NCI-H1092 treated with DMSO at 0.1 percent for 48 hours (cell line): ENCODE measurements around the gene TMEM204.

ENCODE experiments used
- DNase-seq: peaks from one replicate; lab custom pipeline; 2025; lab: John Stamatoyannopoulos, UW

Gene TMEM204

DNA sequence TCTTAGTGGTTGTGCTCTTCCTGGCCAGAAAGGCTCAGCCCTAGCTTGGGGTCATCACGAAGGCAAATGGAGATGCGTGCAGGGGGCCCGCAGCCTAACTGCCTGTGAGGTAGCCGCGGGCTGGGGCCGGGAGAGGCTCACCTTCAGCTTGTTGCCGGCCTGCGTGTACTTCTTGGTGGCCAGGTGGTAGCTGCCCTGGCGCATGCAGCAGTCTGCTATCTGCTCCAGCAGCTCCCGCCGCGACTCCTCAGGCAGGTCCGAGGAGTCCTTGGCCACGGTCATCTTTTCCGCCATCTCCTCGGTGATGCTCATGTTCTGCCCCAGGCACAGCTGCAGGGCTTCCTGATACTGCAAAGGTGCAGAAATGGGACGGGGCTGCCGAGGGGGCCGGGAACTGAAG is 13.0 kb upstream of the TMEM204 start:
- DNase-seq, result no peak

DNA sequence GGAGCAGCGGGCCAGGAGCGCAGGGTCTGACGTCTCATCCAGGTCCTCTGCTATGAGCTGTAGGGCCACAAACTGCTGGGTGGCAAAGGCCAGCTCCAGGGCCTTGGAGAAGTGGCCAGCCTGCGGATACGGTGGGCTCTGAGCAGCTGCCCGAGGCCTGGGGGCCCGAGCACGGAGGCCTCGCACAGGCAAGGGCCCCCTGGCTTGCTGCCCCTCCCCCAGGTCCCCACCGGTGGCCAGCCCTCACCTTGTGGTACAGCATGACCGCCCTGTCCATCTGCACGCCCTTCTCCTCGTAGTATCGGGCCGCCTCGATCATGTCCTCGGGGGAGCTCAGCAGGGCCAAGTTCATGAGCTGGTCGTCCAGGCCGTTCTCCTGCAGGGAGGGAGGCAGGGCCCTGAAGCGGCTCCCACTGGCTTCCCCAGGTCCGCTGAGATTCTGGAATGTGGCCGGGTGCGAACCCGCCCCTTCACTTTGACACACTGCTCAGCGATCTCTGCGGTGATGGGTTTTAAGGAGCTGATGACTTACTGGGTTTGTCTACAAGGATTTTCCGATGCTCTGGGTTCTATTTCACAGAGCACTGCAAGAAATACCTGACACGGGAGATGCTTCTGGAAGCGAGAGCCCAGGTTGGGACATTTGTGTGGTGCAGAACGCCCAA is 9.8 kb upstream of the TMEM204 start:
- DNase-seq, result no peak

DNA sequence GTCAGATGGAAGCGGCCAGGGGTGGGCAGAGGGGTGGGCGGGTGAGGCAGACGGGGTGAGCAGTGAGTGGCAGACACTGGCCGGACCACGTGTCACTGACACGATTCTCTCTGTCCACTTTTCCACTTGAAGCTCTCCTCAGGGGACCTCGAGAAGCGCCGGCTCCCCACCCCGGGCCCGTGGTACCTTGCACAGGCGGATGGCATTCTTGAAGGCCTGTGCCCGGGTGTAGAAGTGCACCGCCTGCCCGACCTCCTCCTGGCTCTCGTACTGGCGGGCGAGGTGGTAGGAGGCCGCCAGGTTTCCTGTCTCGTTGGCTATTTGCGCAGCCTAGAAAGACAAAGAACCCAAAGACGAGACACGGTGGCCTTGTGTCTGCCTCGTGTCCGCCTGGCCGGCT is 9.1 kb upstream of the TMEM204 start:
- DNase-seq, result no peak

DNA sequence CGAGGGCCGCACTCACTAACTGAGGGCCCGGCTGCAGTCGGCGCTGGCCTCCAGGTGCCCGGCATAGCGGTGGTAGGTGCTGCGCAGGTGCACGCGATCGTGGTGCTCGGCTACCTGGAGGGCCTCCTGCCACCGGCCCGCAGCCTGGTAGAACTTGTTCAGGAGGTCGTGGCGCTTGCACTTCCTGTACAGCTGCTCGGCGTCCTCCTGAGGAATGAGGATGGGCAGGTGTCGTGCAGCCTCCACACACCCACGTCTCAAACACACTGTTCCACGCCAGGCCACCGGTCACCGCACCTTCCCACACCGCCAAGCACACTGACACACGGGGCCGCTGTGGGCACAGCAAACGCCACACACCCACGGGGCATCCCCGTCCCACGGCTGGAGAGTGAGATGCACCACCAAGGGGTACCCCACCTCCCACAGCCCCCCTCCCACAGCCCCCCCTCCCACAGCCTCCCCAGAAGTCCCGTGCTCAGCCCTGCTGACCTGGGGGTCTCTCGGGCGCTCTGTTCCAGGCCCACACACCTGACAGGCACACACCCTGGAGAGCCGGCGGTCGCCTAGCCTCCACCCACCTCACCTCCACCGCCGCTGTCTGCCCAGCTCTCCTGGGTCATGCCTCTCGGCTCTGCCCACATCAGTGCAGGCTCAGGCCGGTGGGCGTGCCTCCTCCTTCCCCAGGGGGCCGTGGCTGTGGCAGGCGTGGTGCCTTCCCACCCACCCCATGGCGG is 7.4 kb upstream of the TMEM204 start:
- no peak for DNase-seq

DNA sequence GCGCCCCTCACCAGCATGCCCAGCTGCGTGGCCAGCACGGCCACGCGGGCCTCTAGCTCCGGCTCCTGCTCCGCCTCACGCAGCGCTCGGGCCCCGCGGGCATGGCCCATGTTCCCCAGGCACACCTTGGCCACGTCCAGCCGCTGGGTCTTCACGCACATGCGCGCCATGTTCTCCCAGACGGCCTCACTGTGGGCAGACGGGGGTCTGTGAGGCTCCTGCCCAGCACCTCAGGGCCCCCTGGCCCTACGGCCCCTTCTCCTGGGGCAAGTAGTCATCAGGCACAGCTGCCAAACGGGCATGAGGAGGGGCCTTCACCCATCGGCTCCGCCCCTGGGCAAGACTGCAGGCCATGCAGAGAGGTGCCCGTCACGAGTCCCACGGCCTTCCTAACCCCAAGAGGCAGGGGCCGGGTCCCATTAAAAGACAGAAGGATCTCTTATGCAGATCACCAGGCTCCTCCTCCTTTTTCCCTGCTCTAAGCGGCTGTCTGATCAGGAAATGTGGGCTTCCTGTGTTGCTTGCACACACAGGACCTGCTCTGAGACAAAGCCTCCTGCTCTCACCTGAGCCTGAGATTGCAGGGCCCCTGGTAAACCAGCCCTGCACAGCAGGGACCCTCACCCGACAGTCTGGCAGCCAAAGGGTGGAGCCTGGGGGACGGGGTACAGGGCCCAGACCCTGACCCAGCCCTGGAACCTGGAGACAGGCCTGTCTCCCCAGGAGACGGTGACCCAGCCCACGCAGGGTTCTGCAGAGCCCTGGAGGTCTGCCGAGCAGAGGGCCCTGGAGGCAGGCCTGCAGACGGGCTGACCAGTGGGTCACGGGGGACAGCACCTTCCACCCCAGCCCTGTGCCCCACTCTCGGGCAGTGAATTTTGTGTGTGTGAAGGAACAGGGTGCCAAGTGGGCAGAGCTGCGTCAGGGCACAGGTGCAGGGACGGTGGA is 6.6 kb upstream of the TMEM204 start:
- no peak for DNase-seq

DNA sequence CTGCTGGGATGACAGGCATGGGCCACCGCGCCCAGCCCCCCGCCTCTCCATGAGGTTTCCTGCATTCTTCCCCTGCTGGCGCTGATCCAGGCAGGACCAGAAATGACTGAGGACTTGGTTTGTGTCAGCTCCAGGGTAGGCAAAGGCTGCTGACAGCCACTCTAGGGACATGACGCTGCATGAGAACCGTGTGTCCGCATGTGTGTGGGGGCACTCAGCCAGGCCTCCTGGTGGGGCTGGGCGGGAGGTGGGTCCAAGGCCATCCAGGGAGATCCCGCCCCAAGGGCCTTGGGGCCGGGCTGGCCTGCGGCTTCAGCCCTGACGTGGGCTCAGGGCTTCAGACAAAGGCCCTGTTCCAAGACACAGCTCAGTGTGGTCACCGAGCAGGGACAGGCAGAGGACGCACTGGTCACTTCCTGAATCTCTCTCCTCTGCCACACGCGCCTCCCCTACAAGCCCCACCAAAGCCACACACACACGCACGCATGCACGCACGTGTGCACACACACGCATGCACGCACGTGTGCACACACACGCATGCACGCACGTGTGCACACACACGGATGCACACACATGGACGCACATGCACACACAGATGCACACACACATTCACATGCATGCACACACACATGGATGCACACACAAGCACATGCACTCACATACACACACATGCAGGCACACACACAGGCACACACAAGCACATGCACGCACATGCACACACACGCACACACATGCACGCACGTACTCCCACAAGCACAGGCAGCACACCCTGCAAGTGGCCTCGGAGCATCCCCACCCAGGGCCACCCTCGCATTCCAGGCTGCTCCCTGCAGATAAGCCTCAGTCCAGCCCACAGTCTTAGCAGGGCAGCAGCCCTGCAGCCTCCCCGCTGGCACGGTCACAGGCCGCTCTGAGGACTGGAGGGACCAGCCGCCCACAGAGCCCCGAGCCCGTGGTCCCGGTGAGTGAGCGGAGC is 5.3 kb upstream of the TMEM204 start:
- DNase-seq, result no peak

DNA sequence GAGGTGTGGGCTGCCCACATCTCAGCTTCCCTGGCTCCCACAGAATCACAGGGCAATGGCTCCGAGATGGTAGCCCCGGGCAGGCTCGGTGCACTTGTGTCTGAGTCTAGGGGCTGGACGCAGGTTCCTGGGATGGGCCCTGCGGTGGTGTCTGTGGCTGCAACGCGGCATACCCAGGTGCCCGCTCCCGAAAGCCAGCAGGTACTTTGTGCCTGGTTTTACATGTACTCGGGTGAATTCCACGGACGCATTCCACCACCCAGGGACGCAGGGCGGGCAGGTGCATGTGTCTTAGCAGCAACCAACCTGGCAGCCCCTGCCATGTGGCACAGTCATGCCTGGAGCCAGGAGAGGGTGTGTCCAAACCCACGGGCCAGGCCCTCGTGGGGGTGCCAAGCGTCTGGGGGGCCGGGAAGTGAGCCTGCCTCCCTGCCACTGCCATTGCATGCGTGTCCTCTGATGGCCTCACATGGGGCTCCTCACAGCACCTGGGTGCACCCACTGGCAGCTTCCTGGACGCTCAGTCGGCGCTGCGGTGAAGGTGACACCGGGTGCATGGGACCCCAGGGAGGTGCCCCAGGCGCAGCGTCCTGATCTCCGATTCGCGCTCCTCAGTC is 4.4 kb upstream of the TMEM204 start:
- DNase-seq, result no peak

DNA sequence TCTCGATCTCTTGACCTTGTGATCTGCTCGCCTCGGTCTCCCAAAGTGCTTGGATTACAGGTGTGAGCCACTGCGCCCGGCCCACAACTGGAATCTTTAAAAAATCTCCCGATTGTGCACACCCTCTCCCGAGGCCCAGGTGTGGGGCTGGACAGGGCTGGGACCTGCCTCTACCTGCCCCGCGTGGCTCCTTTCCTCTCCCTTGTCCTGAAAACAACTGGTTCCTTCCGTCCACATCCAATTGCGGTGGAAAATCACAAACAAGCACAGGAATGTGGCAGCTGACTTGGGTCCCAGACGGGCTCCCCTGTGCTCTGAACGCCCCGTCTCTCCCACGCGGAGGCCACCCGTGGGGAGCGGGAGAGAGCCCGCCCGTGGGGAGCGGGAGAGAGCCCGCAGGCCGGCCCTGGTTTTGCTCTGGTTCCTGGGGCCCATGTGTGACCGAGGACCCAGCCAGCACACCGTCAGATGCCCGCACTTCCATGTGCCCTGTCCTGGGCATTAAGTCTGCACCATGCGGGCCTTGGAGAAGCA is 3.0 kb upstream of the TMEM204 start:
- DNase-seq, result no peak

DNA sequence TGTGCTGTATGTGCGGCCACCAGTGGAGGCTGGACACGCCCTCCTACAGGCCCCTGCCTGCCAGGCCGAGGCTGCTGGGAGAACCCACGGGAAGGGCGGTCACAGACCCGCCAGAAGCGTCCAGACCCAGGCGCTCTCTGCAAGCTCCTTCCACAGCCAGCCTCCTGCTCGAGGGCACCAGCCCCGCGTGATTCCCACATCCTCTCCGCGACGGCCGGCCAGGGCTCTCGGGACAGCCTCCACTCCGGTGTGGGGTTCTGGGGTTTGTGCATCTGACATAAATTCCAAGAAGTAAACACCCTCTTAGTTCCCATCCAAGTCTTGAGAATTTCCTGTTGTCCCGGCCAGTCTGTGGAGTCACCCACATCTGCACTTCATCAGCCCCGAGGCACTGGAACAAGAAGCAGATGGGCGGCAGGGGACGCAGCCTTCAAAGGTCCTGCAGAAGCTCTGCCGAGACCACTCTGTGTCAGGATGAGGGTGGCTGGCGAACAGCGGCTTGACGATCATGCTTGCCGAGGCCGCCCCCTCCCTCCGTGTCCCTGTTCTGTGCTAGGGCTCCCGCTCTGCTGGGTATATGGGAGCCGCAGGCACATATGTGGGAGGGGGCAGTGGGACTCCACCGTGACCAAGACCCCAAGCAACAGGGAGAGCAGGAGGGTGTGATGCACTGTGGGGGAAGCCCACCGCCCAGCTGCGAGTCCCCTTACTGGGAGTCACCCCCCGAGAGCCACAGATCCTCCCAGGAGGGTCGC is 2.4 kb upstream of the TMEM204 start:
- no peak for DNase-seq

DNA sequence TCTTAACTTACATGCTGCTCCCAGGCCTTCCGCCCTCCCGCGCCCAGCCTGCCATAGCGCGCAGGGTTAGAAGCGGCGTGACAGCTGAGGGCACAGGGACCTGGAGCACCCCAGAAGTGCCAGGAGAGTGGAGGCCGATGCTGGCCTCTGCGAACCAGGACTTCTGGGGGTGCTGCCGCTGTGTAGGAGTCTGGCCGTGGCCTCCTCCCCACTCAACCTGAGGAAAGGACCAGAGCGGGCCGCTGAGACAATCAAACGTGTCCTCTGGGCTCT is 1.9 kb upstream of the TMEM204 start:
- no peak for DNase-seq

DNA sequence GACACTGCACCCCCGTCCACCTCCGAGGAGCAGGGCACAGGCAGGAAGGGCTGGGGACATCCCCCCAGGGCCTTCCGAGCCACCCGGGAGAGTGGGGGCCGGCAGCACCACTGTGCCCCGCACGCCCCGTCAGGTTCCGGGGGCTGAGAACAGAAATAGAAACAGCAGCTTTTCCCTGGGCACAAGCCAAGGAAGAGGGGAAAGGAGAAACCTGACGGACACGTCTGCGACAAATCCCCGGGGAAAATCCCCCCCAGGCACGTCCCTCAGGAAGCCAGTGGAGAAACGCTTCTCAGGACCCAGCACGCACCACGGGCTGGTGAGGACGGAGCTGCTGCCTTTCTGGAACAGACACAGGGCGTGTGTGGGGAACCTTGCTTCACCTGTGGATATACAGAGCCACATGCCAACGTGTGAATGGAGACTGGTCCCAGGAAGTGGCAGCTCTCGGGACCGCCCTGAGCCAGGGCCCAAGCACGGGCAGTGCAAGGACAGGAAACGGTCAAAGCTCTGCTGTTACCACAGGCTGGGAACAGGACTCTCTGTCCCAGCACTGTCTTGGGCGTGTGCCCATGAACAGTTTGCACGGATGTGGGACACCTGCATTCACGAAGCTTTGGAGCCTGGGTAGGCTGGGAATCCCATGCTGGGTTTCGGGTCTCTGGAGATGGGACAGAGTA is 1.2 kb upstream of the TMEM204 start:
- no peak for DNase-seq

DNA sequence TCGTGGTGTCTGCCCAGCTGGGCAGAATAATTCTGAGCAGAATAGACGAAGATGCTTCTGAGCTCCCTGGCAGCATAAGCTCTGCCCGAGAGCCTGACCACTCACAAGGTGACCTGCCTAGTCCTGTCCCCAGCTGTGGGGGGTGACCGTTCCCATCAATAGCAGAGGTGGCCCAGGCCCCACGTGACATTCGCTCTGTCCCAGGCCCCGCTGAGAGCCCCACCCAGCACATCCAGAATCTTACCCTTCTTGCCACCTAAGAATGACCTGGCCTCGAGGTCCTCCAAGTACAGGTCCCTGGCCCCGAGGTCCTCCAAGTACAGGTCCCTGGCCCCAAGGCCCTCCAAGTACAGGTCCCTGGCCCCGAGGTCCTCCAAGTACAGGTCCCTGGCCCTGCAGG is 695 bp upstream of the TMEM204 start:
- no peak for DNase-seq

DNA sequence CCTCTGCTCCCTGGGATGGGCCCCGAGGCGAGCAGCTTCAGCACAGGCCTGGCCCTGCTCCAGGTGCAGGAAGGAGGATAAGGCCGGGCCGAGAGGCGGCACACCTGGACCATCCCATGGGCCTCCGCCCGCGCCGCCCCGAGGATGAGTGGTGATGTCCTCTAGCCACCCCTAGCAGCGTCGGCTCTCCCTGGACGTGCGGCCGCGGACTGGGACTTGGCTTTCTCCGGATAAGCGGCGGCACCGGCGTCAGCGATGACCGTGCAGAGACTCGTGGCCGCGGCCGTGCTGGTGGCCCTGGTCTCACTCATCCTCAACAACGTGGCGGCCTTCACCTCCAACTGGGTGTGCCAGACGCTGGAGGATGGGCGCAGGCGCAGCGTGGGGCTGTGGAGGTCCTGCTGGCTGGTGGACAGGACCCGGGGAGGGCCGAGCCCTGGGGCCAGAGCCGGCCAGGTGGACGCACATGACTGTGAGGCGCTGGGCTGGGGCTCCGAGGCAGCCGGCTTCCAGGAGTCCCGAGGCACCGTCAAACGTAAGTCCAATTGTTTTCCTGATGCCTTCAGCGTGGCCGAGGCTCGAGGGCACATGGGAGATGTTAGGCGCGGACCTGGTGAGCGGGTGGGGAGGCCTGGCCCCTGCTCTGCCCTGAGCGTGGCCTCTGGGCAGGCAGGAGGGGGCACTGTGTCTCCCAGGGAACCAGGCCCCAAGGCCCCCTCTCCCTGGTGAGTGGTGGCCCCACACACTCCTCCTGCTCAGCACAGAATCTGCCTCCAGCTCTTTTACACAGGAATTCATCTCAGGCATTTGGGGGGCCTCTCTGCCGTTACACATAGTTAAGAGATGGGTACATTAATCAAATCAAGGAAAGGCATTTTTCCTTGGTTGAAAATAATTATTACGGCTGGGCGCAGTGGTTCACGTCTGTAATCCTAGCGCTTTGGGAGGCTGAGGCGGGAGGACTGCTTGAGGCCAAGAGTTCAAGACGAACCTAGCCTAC is 855 bp downstream of the TMEM204 start:
- DNase-seq, result no peak

DNA sequence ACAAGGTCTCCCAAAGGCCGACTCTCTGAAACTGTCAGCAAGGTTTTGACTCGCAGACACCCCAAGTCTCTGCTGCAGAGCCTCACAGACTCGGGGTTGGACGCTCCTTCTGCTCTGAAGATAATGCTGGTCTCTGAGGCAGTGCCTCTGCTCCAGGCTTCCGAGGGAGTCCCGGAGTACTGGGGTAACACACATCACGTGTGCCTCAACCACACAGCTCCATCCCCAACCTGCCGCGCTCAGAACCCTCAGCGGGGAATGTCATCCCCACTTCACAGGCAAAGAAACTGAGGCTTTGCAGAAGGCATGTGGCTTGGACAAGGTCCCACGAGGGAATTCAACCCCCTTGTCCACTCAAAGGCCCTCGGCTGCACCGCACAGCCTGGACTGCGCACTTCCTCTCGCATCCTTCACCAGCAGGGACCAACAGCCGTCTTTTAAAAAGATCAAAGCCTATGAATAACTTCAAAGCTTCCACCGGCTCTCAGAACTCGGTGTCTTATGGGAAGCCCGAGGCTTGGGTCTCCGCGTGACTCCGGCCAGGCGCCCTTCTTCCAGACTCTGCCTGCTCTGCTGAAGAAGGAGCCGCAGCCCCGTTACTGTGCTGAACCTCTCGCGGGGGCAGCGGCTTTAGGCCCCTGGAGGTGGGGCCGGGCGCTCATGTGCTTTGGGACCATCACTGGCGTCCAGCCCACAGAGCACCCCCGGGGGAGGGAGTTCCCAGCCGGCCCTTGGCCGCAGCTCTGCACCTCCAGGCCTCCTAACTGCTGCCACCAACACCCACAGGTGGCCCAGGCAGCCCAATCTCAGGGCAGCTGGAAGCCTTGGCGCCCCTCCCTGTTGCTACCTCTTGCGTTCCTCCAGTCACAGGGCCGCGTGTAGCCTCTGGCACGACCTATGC is 2.2 kb downstream of the TMEM204 start:
- DNase-seq, result no peak

DNA sequence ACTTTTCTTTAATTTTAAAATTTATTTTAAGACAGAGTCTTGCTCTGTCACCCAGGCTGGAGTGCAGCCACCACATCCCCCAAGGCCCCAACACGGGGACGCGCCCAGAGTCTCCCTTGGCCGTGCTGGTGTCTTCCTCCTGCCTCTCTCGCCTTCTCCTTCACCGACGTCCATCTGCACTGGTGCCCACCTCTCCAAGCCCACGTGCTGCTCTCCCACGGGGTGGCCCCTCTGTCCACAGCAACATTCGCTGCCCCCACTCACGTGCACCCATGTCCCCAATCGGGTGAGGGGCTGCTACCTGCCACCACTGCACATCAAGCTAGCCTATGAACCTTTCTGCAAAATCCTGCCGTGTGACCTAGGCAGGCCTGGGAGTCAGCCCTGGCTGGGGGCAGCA is 3.1 kb downstream of the TMEM204 start:
- no peak for DNase-seq

DNA sequence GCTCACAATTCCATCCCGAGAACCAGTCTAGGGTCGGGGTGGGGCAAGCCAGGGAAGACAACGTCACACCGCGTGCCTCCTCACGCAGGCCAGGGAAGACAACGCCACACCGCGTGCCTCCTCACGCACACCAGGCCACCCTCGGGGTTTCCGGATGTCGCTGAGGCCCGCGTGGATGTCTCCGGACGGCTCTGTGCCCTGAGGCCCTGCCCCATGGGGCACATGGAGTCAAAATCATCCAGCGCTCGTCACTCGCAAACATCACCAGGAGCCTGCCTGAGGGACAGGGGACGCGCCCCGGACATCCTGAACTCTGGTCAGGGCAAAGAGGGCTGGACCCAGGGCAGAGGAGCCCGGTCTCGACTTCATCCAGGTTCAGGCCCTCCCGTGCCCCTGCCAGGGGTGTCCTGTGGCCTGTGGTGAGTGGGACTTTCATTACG is 3.7 kb downstream of the TMEM204 start:
- DNase-seq, result no peak

DNA sequence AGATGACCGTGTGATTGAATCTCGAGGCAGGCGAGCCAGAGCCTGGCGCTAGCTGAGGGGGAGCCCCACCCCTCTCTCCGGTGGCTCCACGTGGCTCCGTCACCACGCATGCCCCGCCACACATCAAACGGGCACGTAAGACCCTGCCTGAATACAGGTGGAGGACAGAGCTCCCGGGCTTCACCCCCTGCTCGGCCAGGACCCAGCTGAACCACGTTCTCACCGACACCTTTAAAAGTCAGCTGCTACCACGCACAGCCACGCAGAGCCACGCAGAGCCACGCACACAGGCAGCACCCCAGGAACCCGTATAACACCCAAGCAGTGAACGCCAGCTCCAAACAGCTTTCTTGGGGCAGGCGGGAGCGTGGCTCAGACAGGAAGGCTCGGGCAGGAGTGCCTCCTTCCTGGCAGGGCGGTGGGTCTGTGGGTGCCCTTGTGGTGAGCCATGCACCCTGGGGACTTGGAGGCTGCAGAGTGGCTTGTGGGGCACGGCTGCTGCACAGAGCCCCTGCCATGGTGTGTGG is 4.4 kb downstream of the TMEM204 start:
- no peak for DNase-seq
